Measurements from ENCODE around the gene NTM. TPM values are rescaled to one million over a fixed set of nuclear protein-coding genes. Genes with fewer than 3 reads are reported as not detected.

NTM gene
- total RNA-seq, 3 donors from 2014 or later = 0.66 to 9.0 (median 1.0) TPM

- DNase-seq (ENCODE audit: low spot score in 2 of 2) = no peak
- TF ChIP-seq CTCF (IDR thresholded peaks at IDR 0.05) = no peak
- TF ChIP-seq POLR2AphosphoS5 (IDR thresholded peaks at IDR 0.05) = no peak
- TF ChIP-seq POLR2A (IDR thresholded peaks at IDR 0.05) = no peak
- intact Hi-C loops (cut with DNase I; ENCODE audit: low total_unique reads) = loop anchor here (5.0 kb wide), 1 partner anchor 624 kb away; no protein-coding TSS in a partner anchor
- no peak overlapping the region for H3K4me3 ChIP-seq
- no peaks in the 10 kb centered on the region for H3K27me3 ChIP-seq
- no peaks in the 10 kb centered on the region for H3K36me3 ChIP-seq
- H3K27ac ChIP-seq = no peak overlapping the region
- no peaks in the 10 kb centered on the region for H3K9me3 ChIP-seq
- H3K4me1 ChIP-seq = no peaks in the 10 kb centered on the region
Measured at GRCh38 chr11:132168344-132168981, 798.0 kb downstream of the NTM start.

- H3K9me3 ChIP-seq = no peaks in the 10 kb centered on the region
- TF ChIP-seq CTCF (IDR thresholded peaks at IDR 0.05) (no peak), POLR2A (IDR thresholded peaks at IDR 0.05) (no peak), POLR2AphosphoS5 (IDR thresholded peaks at IDR 0.05) (no peak)
- intact Hi-C loops (cut with DNase I; ENCODE audit: low total_unique reads) = no loop called here
- H3K4me1 ChIP-seq = no peaks in the 10 kb centered on the region
- no peak overlapping the region for H3K27ac ChIP-seq
- no peaks in the 10 kb centered on the region for H3K27me3 ChIP-seq
- no peaks in the 10 kb centered on the region for H3K36me3 ChIP-seq
- DNase-seq (ENCODE audit: low spot score in 2 of 2) = no peak
- H3K4me3 ChIP-seq = no peak overlapping the region
Measured at GRCh38 chr11:132171031-132171430, 800.6 kb downstream of the NTM start.

GRCh38 chr11:132174362-132175255 is 804.2 kb downstream of the NTM start:
- intact Hi-C loops (cut with DNase I; ENCODE audit: low total_unique reads) = no loop called here
- Histone ChIP-seq H3K36me3 (no peaks in the 10 kb centered on the region), H3K4me3 (no peak overlapping the region), H3K9me3 (no peaks in the 10 kb centered on the region), H3K27me3 (no peaks in the 10 kb centered on the region), H3K27ac (no peak overlapping the region), H3K4me1 (no peaks in the 10 kb centered on the region)
- TF ChIP-seq POLR2A (IDR thresholded peaks at IDR 0.05) = no peak
- no peak for TF ChIP-seq CTCF (IDR thresholded peaks at IDR 0.05)
- TF ChIP-seq POLR2AphosphoS5 (IDR thresholded peaks at IDR 0.05) = no peak
- DNase-seq (ENCODE audit: low spot score in 2 of 2) = no peak

- Histone ChIP-seq H3K4me1 (no peaks in the 10 kb centered on the region), H3K27ac (no peak overlapping the region), H3K36me3 (no peaks in the 10 kb centered on the region), H3K9me3 (no peaks in the 10 kb centered on the region), H3K4me3 (no peak overlapping the region), H3K27me3 (no peaks in the 10 kb centered on the region)
- intact Hi-C loops (cut with DNase I; ENCODE audit: low total_unique reads) = no loop called here
- no peak for DNase-seq (ENCODE audit: low spot score in 2 of 2)
- no peak for TF ChIP-seq POLR2AphosphoS5 (IDR thresholded peaks at IDR 0.05)
- TF ChIP-seq CTCF (IDR thresholded peaks at IDR 0.05) = no peak
- no peak for TF ChIP-seq POLR2A (IDR thresholded peaks at IDR 0.05)
Measured at GRCh38 chr11:132177106-132177505, 806.7 kb downstream of the NTM start.

GRCh38 chr11:132184079-132184478 is 813.7 kb downstream of the NTM start:
- no peak for DNase-seq (ENCODE audit: low spot score in 2 of 2)
- H3K36me3 ChIP-seq = no peaks in the 10 kb centered on the region
- intact Hi-C loops (cut with DNase I; ENCODE audit: low total_unique reads) = no loop called here

More at GRCh38 chr11:132184079-132184478, 813.7 kb downstream of the NTM start:
- H3K4me1 ChIP-seq = no peaks in the 10 kb centered on the region
- H3K27me3 ChIP-seq = no peaks in the 10 kb centered on the region
- no peak overlapping the region for H3K27ac ChIP-seq
- no peaks in the 10 kb centered on the region for H3K9me3 ChIP-seq
- no peak overlapping the region for H3K4me3 ChIP-seq
- TF ChIP-seq POLR2A (IDR thresholded peaks at IDR 0.05) = no peak
- no peak for TF ChIP-seq CTCF (IDR thresholded peaks at IDR 0.05)
- no peak for TF ChIP-seq POLR2AphosphoS5 (IDR thresholded peaks at IDR 0.05)

Measured in breast epithelium (tissue), 4 donors.